ENCODE measurements around the gene GBGT1.

- TF ChIP-seq USF2 (CRISPR knock-in tag; IDR thresholded peaks at IDR 0.05) (no peak), NFE2L1 (CRISPR knock-in tag; IDR thresholded peaks at IDR 0.05) (no peak), CREM (CRISPR knock-in tag; IDR thresholded peaks at IDR 0.05) (no peak), CTCF (IDR thresholded peaks at IDR 0.05) (no peak), CREB1 (CRISPR knock-in tag; IDR thresholded peaks at IDR 0.05) (no peak), PRDM15 (CRISPR knock-in tag; IDR thresholded peaks at IDR 0.05) (no peak), NFYB (CRISPR knock-in tag; conservative IDR thresholded peaks at IDR 0.05; ENCODE audit: low read depth) (no peak), CBFB (CRISPR knock-in tag; IDR thresholded peaks at IDR 0.05; ENCODE audit: low read depth) (no peak)
- TF ChIP-seq, protein P1, sequence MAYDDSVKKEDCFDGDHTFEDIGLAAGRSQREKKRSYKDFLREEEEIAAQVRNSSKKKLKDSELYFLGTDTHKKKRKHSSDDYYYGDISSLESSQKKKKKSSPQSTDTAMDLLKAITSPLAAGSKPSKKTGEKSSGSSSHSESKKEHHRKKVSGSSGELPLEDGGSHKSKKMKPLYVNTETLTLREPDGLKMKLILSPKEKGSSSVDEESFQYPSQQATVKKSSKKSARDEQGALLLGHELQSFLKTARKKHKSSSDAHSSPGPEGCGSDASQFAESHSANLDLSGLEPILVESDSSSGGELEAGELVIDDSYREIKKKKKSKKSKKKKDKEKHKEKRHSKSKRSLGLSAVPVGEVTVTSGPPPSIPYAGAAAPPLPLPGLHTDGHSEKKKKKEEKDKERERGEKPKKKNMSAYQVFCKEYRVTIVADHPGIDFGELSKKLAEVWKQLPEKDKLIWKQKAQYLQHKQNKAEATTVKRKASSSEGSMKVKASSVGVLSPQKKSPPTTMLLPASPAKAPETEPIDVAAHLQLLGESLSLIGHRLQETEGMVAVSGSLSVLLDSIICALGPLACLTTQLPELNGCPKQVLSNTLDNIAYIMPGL (CRISPR knock-in tag; IDR thresholded peaks at IDR 0.05), result no peak
- TF ChIP-seq, protein P2, sequence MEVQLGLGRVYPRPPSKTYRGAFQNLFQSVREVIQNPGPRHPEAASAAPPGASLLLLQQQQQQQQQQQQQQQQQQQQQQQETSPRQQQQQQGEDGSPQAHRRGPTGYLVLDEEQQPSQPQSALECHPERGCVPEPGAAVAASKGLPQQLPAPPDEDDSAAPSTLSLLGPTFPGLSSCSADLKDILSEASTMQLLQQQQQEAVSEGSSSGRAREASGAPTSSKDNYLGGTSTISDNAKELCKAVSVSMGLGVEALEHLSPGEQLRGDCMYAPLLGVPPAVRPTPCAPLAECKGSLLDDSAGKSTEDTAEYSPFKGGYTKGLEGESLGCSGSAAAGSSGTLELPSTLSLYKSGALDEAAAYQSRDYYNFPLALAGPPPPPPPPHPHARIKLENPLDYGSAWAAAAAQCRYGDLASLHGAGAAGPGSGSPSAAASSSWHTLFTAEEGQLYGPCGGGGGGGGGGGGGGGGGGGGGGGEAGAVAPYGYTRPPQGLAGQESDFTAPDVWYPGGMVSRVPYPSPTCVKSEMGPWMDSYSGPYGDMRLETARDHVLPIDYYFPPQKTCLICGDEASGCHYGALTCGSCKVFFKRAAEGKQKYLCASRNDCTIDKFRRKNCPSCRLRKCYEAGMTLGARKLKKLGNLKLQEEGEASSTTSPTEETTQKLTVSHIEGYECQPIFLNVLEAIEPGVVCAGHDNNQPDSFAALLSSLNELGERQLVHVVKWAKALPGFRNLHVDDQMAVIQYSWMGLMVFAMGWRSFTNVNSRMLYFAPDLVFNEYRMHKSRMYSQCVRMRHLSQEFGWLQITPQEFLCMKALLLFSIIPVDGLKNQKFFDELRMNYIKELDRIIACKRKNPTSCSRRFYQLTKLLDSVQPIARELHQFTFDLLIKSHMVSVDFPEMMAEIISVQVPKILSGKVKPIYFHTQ (CRISPR knock-in tag; IDR thresholded peaks at IDR 0.05), result no peak
These were observed 58.3 kb downstream of the GBGT1 start for GRCh38 chr9:133105461-133105770.

Measured in WTC11 (cell line).